Measurements from ENCODE around the gene ELOB.
A peak's percentile ranks its signal among the peaks of the same experiment; 100 is the strongest.

The ELOB gene

DNA sequence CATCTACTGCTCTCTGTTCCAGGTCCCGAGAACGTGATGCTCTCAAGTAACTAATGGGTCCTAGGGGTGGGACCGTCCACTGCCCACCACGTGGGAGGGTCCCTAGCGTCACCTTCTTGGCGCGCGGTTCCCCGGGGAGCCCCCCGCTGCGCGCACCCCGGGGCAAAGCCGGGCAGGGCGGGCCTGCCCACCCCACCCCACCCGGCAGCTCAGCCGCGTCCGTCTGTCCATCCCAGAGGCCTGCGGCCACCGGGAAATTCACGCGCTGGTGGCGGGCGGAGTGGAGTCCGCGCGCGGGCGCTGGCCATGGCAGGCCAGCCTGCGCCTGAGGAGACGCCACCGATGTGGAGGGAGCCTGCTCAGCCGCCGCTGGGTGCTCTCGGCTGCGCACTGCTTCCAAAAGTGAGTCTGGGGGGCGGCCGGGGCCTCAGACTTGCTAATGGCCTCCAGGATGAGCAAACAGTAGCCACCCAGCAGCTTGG is 21.7 kb upstream of the ELOB start:
- DNase-seq = no peak
- Histone ChIP-seq H3K36me3 (no peaks in the 10 kb centered on the region), H3K4me3 (ENCODE audit: low read depth, low read length) (no peak overlapping the region), H3K27me3 (ENCODE audit: insufficient read depth, low read depth, severe bottlenecking) (no peaks in the 10 kb centered on the region), H3K9me3 (ENCODE audit: severe bottlenecking) (peaks cover 3% of the 10 kb centered on the region), H3K27ac (no peak overlapping the region)
- TF ChIP-seq, protein P1, sequence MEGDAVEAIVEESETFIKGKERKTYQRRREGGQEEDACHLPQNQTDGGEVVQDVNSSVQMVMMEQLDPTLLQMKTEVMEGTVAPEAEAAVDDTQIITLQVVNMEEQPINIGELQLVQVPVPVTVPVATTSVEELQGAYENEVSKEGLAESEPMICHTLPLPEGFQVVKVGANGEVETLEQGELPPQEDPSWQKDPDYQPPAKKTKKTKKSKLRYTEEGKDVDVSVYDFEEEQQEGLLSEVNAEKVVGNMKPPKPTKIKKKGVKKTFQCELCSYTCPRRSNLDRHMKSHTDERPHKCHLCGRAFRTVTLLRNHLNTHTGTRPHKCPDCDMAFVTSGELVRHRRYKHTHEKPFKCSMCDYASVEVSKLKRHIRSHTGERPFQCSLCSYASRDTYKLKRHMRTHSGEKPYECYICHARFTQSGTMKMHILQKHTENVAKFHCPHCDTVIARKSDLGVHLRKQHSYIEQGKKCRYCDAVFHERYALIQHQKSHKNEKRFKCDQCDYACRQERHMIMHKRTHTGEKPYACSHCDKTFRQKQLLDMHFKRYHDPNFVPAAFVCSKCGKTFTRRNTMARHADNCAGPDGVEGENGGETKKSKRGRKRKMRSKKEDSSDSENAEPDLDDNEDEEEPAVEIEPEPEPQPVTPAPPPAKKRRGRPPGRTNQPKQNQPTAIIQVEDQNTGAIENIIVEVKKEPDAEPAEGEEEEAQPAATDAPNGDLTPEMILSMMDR (IDR thresholded peaks at IDR 0.05; ENCODE audit: low read depth, low read length) = no peak

DNA sequence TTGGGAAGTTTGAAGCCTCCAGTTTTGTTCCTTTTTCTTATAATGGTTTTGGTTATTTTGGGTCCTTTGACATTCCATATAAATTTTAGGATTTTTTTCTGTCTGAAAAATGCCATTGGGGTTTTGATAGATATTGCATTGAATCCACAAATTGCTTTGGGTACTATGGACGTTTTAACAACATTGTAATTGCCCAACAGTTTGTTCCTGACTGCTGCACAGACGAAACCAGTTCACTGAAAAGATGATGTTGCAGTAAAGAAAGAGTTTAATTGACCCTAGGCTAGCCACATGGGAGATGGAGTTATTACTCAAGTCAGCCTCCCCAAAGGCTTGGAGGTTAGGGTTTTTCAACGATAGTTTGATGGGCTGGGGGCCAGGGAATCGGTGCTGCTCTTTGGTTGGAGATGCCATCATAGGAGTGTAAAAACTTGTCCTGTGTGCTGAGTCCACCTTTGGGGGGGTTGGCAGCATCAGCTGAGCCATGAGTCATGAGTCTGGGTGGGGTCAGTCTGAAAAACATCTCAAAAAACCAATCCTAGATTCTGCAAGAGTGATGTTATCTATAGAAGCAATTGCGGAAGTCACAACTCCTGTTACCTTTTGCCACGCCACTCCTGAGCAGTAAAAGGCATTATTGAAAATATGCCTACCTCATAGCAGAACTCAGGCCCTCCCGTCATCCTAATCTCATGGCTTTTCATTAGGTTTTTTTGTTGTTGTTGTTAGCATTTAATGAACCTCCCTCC is 18.5 kb upstream of the ELOB start:
- no peaks in the 10 kb centered on the region for H3K9me3 ChIP-seq (ENCODE audit: severe bottlenecking)
- no peaks in the 10 kb centered on the region for H3K36me3 ChIP-seq
- TF ChIP-seq, protein P1 (IDR thresholded peaks at IDR 0.05; ENCODE audit: low read depth, low read length) = no peak
- H3K27me3 ChIP-seq (ENCODE audit: insufficient read depth, low read depth, severe bottlenecking) = no peaks in the 10 kb centered on the region
- H3K4me3 ChIP-seq (ENCODE audit: low read depth, low read length) = no peak overlapping the region
- no peak for DNase-seq
- no peak overlapping the region for H3K27ac ChIP-seq

DNA sequence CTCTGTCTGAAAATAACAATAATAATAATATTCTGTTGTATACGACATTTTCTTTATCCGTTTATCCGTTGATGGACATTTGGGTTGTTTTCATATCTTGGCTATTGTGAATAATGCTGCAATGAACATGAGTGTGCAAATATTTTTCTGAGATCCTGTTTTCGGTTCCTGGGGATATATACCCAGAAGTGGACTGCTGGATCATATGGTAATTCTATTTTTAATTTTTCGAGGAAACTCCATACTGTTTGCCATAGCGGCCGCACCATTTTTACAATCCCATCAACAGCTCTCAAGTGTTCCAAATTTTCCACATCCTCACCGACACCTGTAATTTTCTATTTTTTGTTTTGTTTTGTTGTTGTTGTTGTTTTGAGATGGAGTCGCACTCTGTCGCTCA is 15.9 kb upstream of the ELOB start:
- H3K27me3 ChIP-seq (ENCODE audit: insufficient read depth, low read depth, severe bottlenecking) = no peaks in the 10 kb centered on the region
- no peak for DNase-seq
- H3K9me3 ChIP-seq (ENCODE audit: severe bottlenecking) = no peaks in the 10 kb centered on the region
- H3K36me3 ChIP-seq = no peaks in the 10 kb centered on the region
- no peak overlapping the region for H3K4me3 ChIP-seq (ENCODE audit: low read depth, low read length)
- TF ChIP-seq, protein P1 (IDR thresholded peaks at IDR 0.05; ENCODE audit: low read depth, low read length) = no peak
- H3K27ac ChIP-seq = no peak overlapping the region

DNA sequence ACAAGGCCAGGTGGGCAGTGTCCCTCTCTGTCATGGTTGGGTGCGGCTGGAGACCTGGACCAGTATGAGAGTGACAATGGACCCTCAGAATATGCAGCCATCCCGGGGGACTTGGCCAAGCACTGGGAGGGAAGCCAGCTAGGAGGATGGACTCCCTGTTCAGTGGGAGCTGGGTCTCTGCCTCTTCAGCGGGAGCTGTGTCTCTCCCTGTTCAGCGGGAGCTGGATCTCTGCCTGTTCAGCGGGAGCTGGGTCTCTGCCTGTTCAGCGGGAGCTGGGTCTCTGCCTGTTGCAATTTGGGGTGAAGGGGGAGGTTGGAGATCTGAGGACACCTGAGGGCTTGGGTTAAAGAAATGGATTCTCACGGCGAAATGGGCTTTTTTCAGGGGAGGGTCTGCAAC is 14.1 kb upstream of the ELOB start:
- DNase-seq = no peak
- Histone ChIP-seq H3K4me3 (ENCODE audit: low read depth, low read length) (no peak overlapping the region), H3K9me3 (ENCODE audit: severe bottlenecking) (no peaks in the 10 kb centered on the region), H3K27me3 (ENCODE audit: insufficient read depth, low read depth, severe bottlenecking) (no peaks in the 10 kb centered on the region), H3K36me3 (no peaks in the 10 kb centered on the region), H3K27ac (no peak overlapping the region)
- TF ChIP-seq, protein P1 (IDR thresholded peaks at IDR 0.05; ENCODE audit: low read depth, low read length) = no peak

DNA sequence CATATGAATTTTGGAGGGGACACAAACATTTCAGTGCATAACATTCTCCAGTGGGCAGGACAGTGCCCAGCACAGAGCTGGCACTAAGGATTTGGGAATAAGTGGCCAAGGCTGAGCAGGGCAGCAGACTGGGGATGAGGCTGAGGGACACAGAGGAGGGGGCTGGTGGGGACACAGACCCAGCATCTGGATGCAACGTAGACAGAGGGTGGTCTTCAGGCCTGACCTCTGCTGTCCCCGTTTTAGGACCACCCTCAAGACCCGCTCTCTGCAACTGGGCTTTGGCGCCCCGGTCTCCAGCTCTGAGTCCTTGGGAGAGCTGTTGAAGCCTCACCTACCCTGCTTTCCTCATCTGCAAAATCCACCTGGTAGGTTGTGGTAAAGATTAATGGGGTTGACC is 13.6 kb upstream of the ELOB start:
- Histone ChIP-seq H3K27ac (no peak overlapping the region), H3K9me3 (ENCODE audit: severe bottlenecking) (no peaks in the 10 kb centered on the region), H3K4me3 (ENCODE audit: low read depth, low read length) (no peak overlapping the region), H3K27me3 (ENCODE audit: insufficient read depth, low read depth, severe bottlenecking) (no peaks in the 10 kb centered on the region), H3K36me3 (no peaks in the 10 kb centered on the region)
- TF ChIP-seq, protein P1 (IDR thresholded peaks at IDR 0.05; ENCODE audit: low read depth, low read length) = no peak
- peak; percentile 3 for DNase-seq

DNA sequence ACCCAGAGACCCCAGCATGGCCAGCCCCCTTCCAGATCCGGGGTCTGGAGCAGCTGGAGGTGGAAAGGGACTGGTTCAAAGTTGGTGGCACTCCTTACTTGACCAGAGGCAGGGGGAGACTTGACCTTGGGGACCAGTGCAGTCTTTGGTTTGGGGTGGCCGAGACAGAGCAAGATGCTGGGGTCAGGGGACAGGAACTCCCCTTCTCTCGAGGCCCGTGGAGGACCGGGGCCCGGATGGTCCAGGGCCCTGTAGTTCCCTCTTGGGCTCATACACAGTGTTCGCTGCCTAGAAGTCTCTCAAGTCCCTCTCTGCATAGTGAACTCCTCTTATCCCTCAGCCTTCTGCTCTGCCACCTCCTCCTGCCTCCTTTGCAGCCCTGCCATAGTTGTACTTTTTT is 10.9 kb upstream of the ELOB start:
- H3K36me3 ChIP-seq = no peaks in the 10 kb centered on the region
- H3K27ac ChIP-seq = no peak overlapping the region
- H3K9me3 ChIP-seq (ENCODE audit: severe bottlenecking) = no peaks in the 10 kb centered on the region
- no peak overlapping the region for H3K4me3 ChIP-seq (ENCODE audit: low read depth, low read length)
- no peak for DNase-seq
- no peaks in the 10 kb centered on the region for H3K27me3 ChIP-seq (ENCODE audit: insufficient read depth, low read depth, severe bottlenecking)
- TF ChIP-seq, protein P1 (IDR thresholded peaks at IDR 0.05; ENCODE audit: low read depth, low read length) = no peak
